NCI-H1436 (cell line): ENCODE results near the gene FRMPD4.

ENCODE experiments used
- DNase-seq: peaks from one replicate; lab custom pipeline; 2025; lab: John Stamatoyannopoulos, UW

FRMPD4 gene

DNA sequence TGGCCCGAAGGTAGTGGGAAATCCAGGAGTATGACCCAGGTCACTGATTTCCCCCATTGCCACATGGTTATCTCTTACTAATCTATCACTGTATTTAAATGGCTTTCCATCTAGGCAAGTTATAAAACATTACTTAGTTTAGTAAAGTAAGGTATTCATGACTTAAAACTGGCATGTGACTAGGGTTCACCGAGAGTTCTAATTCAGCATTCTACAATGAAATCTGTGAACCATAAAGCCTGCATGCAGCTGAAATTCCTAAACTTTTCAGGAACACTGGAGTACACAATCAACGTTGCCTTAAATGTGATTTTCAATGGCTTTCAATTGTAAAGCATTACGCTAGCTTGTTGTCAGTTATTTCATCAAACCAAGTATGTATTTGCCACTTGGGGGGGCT is 630.2 kb downstream of the FRMPD4 start:
- no peak for DNase-seq

DNA sequence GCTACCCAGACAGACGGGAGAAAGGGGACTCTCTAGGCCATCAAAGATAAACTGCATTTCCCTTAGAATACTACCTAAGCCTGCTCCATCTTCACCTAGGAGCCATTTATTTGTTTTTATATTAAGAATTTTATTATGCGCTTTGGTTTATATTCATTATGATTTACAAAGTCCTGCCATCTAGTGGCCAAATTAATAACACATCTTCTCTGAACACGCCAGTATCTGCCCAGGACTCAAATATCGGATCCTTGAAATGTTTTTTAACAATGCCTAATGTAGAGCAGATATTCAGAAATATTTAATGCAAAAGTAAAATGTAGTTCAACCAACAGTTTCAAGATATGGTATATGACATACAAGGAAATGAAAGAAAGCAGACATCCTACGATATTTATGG is 632.2 kb downstream of the FRMPD4 start:
- no peak for DNase-seq

DNA sequence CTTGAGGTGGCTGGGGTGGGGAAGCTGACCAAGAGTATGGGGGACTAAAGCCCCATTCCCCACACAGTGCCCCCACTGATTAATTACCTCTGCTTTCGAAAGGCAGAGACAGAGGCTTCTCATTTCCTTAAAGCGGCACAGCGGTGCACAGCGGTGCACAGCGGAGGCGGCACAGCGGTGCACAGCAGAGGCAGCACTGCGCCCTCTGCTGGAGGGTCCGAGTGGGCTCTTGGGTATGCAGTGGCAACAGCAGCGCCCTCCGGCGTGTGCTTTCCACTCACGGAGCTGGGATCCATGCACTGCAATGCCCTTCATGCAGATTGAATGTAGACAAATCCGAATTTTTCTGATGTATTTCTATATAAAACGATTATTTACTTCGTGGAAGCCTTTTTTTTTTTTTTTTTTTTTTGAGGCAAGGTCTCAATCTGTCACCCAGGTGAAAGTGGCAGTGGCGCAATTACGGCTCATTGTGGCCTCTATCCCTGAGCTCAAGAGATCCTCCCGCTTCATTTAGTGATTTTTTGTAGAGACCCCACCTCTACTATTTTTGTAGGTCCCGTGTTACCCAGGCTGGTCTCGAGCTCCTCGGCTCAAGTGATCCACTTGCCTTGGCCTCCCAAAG is 633.3 kb downstream of the FRMPD4 start:
- no peak for DNase-seq
